ENCODE measurements around the gene RPLP2. TPM values are rescaled to one million over a fixed set of nuclear protein-coding genes. Genes with fewer than 3 reads are reported as not detected.

RPLP2 gene
- total RNA-seq, 2 donors from 2014 or later = 170 to 221 TPM

- peak; percentile 62 for ATAC-seq (ENCODE audit: insufficient number of reproducible peaks, low FRiP score, low read depth)
Observed at GRCh38 chr11:819129-819931, 9.6 kb downstream of the RPLP2 start.

GRCh38 chr11:819943-820649, 10.3 kb downstream of the RPLP2 start:
- no peaks in the 10 kb centered on the region for H3K9me3 ChIP-seq
- ATAC-seq (ENCODE audit: insufficient number of reproducible peaks, low FRiP score, low read depth) (peak; percentile 56), DNase-seq (ENCODE audit: low spot score) (peak; percentile 70)
- no peak for TF ChIP-seq CTCF (IDR thresholded peaks at IDR 0.05)
- peak overlapping the region; percentile 98 for H3K4me3 ChIP-seq
- H3K27me3 ChIP-seq (replicated peaks; ENCODE audit: insufficient read depth) = no peaks in the 10 kb centered on the region
- H3K36me3 ChIP-seq = peaks cover 26% of the 10 kb centered on the region
- peaks cover 23 to 31% of the 10 kb centered on the region in 2 donors for H3K4me1 ChIP-seq (ENCODE audit: control insufficient read depth in 1 of 2, low read depth in 2 of 2)
- peak overlapping the region; percentile 99 to 100 for H3K27ac ChIP-seq

More at GRCh38 chr11:819129-819931, 9.6 kb downstream of the RPLP2 start:
- no peaks in the 10 kb centered on the region for H3K27me3 ChIP-seq (replicated peaks; ENCODE audit: insufficient read depth)
- no peaks in the 10 kb centered on the region for H3K9me3 ChIP-seq
- peak overlapping the region; percentile 98 for H3K4me3 ChIP-seq
- peak; percentile 70 for DNase-seq (ENCODE audit: low spot score)
- H3K36me3 ChIP-seq = peaks cover 22% of the 10 kb centered on the region
- H3K27ac ChIP-seq = peak overlapping the region; percentile 99 to 100
- H3K4me1 ChIP-seq (ENCODE audit: control insufficient read depth in 1 of 2, low read depth in 2 of 2) = peaks cover 23 to 31% of the 10 kb centered on the region in 2 donors
- peak; percentile 63 for TF ChIP-seq CTCF (IDR thresholded peaks at IDR 0.05)

- Histone ChIP-seq H3K4me3 (peak overlapping the region; percentile 98), H3K27ac (peak overlapping the region; percentile 99 to 100), H3K27me3 (replicated peaks; ENCODE audit: insufficient read depth) (no peaks in the 10 kb centered on the region), H3K36me3 (peaks cover 34% of the 10 kb centered on the region), H3K4me1 (ENCODE audit: control insufficient read depth in 1 of 2, low read depth in 2 of 2) (peaks cover 23 to 31% of the 10 kb centered on the region in 2 donors), H3K9me3 (no peaks in the 10 kb centered on the region)
- TF ChIP-seq CTCF (IDR thresholded peaks at IDR 0.05) = no peak
- ATAC-seq (ENCODE audit: insufficient number of reproducible peaks, low FRiP score, low read depth) (peak; percentile 52), DNase-seq (ENCODE audit: low spot score) (peak; percentile 86)
Observed at GRCh38 chr11:820655-821511, 11.1 kb downstream of the RPLP2 start.

GRCh38 chr11:821512-822371, 12.0 kb downstream of the RPLP2 start:
- DNase-seq (ENCODE audit: low spot score) (no peak), ATAC-seq (ENCODE audit: insufficient number of reproducible peaks, low FRiP score, low read depth) (no peak)
- H3K9me3 ChIP-seq = no peaks in the 10 kb centered on the region
- peaks cover 35% of the 10 kb centered on the region for H3K36me3 ChIP-seq
- no peak for TF ChIP-seq CTCF (IDR thresholded peaks at IDR 0.05)
- peak overlapping the region; percentile 59 to 100 for H3K27ac ChIP-seq
- peaks cover 25 to 35% of the 10 kb centered on the region in 2 donors for H3K4me1 ChIP-seq (ENCODE audit: control insufficient read depth in 1 of 2, low read depth in 2 of 2)
- peak overlapping the region; percentile 98 for H3K4me3 ChIP-seq
- peaks cover 4% of the 10 kb centered on the region for H3K27me3 ChIP-seq (replicated peaks; ENCODE audit: insufficient read depth)

Data from thoracic aorta (tissue), 2 donors.